A673 (cell line): ENCODE measurements around the gene HCFC2. TPM values are rescaled to one million over a fixed set of nuclear protein-coding genes. Genes with fewer than 3 reads are reported as not detected.

Source experiments
- BruUV-seq: library from RNA; stranded (reverse); fragments of 400-500 nt; replicated peaks from 2 replicates; lab custom pipeline; 2021; lab: Mats Ljungman, UMichigan
- CTCF ChIA-PET: fragments of 300-600 bp; sonication (Branson Sonifier 250); formaldehyde crosslinking; loops from one replicate; lab custom pipeline; 2022; ENCODE audit warnings: antibody characterized with exemption; lab: Charles Lee
- POLR2A ChIA-PET: fragments of 300-600 bp; sonication (Branson Sonifier 250); formaldehyde crosslinking; loops from one replicate; lab custom pipeline; 2022; ENCODE audit warnings: antibody characterized with exemption; ENCODE audit not compliant: low non-redundant PET; lab: Charles Lee
- DNase-seq: peaks from one replicate; pipeline ENCODE4 v3.0.0-alpha.2; 2015; ENCODE audit warnings: low spot score
- H3K27ac ChIP-seq: fragments of 200-600 bp; sonication (generic); 2 replicates; pipeline ENCODE4 v1.5.1; 2016; ENCODE audit warnings: mixed run types, low read depth, mild to moderate bottlenecking, mixed read lengths, antibody characterized with exemption, low read length; ENCODE audit not compliant: poor library complexity, severe bottlenecking
- H3K27me3 ChIP-seq: fragments of 200-600 bp; sonication (generic); replicated peaks from 2 replicates; pipeline ENCODE4 v1.6.1; 2017; ENCODE audit warnings: mixed run types, low read depth, mild to moderate bottlenecking, mixed read lengths, antibody characterized with exemption, low read length; ENCODE audit not compliant: insufficient read depth, poor library complexity
- H3K36me3 ChIP-seq: fragments of 200-600 bp; sonication (generic); 2 replicates; pipeline ENCODE4 v1.6.1; 2016; ENCODE audit warnings: mixed run types, mild to moderate bottlenecking, mixed read lengths, antibody characterized with exemption, low read length; ENCODE audit not compliant: insufficient read depth, poor library complexity, severe bottlenecking
- H3K4me1 ChIP-seq: fragments of 200-600 bp; sonication (generic); 2 replicates; pipeline ENCODE4 v1.6.1; 2017; ENCODE audit warnings: mixed run types, mild to moderate bottlenecking, mixed read lengths, antibody characterized with exemption, low read length; ENCODE audit not compliant: insufficient read depth, poor library complexity, severe bottlenecking
- H3K4me3 ChIP-seq: fragments of 200-600 bp; sonication (generic); 2 replicates; pipeline ENCODE4 v1.5.1; 2016; ENCODE audit warnings: low read depth, mixed run types, mild to moderate bottlenecking, mixed read lengths, low read length; ENCODE audit not compliant: poor library complexity, severe bottlenecking
- H3K9me3 ChIP-seq: fragments of 200-600 bp; sonication (generic); 2 replicates; pipeline ENCODE4 v1.6.1; 2016; ENCODE audit warnings: mixed run types, low read depth, mild to moderate bottlenecking, mixed read lengths, antibody characterized with exemption, low read length; ENCODE audit not compliant: poor library complexity, severe bottlenecking
- EZH2 ChIP-seq: fragments of 200-600 bp; sonication (generic); IDR thresholded peaks from 2 replicates; pipeline ENCODE4 v1.6.1; 2017; ENCODE audit warnings: borderline replicate concordance, low read depth, mild to moderate bottlenecking, mixed read lengths, antibody characterized with exemption, low read length; ENCODE audit not compliant: poor library complexity, severe bottlenecking
- intact Hi-C: fragments of 100-400 bp; cut with micrococcal nuclease; formaldehyde crosslinking; loops from one replicate; pipeline ENCODE4 v1.10.0; 2022; ENCODE audit not compliant: unreplicated experiment
- total RNA-seq: library from RNA; stranded (reverse); gene quantifications from 2 replicates; pipeline ENCODE4 v1.2.3, GENCODE V29; 2021
- TF ChIP-seq, protein P1 (sequence below): fragments of 300-800, 200-600 bp; sonication (generic); conservative IDR thresholded peaks from 2 replicates; pipeline ENCODE4 v1.5.1; 2017; ENCODE audit warnings: low read depth, mild to moderate bottlenecking, antibody characterized with exemption, low read length, moderate library complexity, mixed read lengths

HCFC2 gene
- total RNA-seq, 1 experiment from 2014 or later = 8.5 TPM

DNA sequence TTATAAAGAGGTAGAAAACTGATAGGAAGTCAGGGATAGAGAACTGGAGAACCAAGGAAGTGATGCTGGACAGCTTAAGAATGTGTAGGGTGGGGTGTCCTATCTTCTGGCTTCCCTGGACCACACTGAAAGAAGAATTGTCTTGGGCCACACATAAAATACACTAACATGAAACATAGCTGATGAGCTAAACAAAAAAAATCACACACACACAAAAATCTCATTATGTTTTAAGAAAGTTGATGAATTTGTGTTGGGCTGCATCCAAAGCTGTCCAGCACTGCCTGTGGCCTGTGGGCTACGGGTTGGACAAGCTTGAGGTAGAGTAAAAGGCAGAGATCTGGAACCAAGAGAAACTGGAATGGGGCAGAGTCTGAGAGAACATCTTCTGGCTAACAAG is 21.8 kb upstream of the HCFC2 start:
- no peak overlapping the region for H3K4me3 ChIP-seq
- DNase-seq = no peak
- TF ChIP-seq EZH2 = no peak
- TF ChIP-seq, protein P1, sequence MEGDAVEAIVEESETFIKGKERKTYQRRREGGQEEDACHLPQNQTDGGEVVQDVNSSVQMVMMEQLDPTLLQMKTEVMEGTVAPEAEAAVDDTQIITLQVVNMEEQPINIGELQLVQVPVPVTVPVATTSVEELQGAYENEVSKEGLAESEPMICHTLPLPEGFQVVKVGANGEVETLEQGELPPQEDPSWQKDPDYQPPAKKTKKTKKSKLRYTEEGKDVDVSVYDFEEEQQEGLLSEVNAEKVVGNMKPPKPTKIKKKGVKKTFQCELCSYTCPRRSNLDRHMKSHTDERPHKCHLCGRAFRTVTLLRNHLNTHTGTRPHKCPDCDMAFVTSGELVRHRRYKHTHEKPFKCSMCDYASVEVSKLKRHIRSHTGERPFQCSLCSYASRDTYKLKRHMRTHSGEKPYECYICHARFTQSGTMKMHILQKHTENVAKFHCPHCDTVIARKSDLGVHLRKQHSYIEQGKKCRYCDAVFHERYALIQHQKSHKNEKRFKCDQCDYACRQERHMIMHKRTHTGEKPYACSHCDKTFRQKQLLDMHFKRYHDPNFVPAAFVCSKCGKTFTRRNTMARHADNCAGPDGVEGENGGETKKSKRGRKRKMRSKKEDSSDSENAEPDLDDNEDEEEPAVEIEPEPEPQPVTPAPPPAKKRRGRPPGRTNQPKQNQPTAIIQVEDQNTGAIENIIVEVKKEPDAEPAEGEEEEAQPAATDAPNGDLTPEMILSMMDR = no peak
- no peak overlapping the region for H3K27ac ChIP-seq
- H3K27me3 ChIP-seq = no peaks in the 10 kb centered on the region
- H3K9me3 ChIP-seq = no peaks in the 10 kb centered on the region
- intact Hi-C loops = no loop called here
- POLR2A ChIA-PET = no interaction called here
- BruUV-seq = no TSS peak
- no peaks in the 10 kb centered on the region for H3K4me1 ChIP-seq
- CTCF ChIA-PET = no interaction called here
- no peaks in the 10 kb centered on the region for H3K36me3 ChIP-seq

- POLR2A ChIA-PET = no interaction called here
- intact Hi-C loops = no loop called here
Observed at GRCh38 chr12:104044158-104044557, 20.2 kb upstream of the HCFC2 start.

GRCh38 chr12:104046306-104046705 is 18.0 kb upstream of the HCFC2 start:
- CTCF ChIA-PET = no interaction called here
- DNase-seq = no peak

More at GRCh38 chr12:104044158-104044557, 20.2 kb upstream of the HCFC2 start:
- CTCF ChIA-PET = no interaction called here
- no peak for DNase-seq
- BruUV-seq = no TSS peak
- H3K27ac ChIP-seq = no peak overlapping the region
- H3K4me3 ChIP-seq = no peak overlapping the region
- TF ChIP-seq, protein P1 = no peak
- H3K36me3 ChIP-seq = no peaks in the 10 kb centered on the region
- no peaks in the 10 kb centered on the region for H3K4me1 ChIP-seq
- no peaks in the 10 kb centered on the region for H3K27me3 ChIP-seq
- H3K9me3 ChIP-seq = no peaks in the 10 kb centered on the region

More at GRCh38 chr12:104046306-104046705, 18.0 kb upstream of the HCFC2 start:
- no TSS peak for BruUV-seq
- POLR2A ChIA-PET = no interaction called here
- TF ChIP-seq, protein P1 = no peak
- TF ChIP-seq EZH2 = no peak
- Histone ChIP-seq H3K27me3 (peaks cover 2% of the 10 kb centered on the region), H3K36me3 (no peaks in the 10 kb centered on the region), H3K4me1 (peaks cover 5% of the 10 kb centered on the region), H3K27ac (no peak overlapping the region), H3K4me3 (no peak overlapping the region), H3K9me3 (no peaks in the 10 kb centered on the region)
- intact Hi-C loops = no loop called here
